CD4-positive, alpha-beta T cell treated with Interleukin-15 for 4 hours (primary cell): Measurements from ENCODE around the gene TMEM233.
"Not testable (repeated sequence)": the region's sequence is repeated elsewhere in the genome, so short reads cannot be mapped to it uniquely, and the experiment has no call there.

ENCODE experiments used
- DNase-seq: peaks from one replicate; pipeline ENCODE4 v3.0.0-alpha.2; 2020; ENCODE audit warnings: low spot score

TMEM233 gene

DNA sequence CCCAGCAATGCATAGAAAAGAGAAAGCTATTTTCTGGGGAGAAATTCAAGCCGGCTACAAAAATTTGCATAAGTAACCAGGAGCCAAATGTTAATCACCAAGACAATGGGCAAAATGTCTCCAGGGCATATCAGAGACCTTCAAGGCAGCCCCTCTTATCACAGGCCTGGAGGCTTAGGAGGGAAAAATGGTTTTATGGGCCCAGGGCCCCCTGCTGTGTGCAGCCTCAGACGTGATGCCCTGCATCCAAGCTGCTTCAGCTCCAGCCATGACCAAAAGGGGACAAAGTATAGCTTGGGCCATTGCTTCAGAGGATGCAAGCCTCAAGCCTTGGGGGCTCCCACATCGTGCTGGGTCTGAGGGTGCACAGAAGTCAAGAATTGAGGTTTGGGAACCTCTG, 15.8 kb downstream of the TMEM233 start:
- DNase-seq = no peak

DNA sequence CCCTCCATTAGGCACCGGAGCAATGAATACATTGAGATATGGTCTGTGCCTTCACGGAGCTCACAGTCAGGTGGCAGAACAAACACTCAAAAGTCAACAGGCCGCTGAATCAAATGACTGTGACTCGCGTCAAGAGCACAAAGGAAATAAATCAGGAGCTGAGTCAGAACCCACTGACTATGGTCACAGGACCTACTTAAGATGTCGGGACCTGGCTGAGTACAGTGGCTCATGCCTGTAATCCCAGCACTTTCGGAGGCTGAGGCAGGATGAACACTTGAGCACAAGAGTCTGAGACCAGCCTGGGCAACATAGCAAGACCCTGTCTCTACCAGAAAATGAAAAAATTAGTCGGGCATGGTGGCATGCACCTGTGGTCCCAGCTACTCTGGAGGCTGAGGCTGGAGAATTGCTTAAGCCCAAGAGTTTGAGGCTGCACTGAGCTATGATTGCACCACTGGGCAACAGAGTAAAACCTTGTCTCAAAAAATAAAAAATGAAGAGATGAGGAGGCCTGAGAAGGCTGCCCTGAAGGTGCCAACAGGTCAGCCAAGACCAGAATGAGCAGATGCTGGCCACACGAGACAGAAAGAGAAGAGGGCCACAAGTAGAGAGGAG, 19.9 kb downstream of the TMEM233 start:
- no peak for DNase-seq

DNA sequence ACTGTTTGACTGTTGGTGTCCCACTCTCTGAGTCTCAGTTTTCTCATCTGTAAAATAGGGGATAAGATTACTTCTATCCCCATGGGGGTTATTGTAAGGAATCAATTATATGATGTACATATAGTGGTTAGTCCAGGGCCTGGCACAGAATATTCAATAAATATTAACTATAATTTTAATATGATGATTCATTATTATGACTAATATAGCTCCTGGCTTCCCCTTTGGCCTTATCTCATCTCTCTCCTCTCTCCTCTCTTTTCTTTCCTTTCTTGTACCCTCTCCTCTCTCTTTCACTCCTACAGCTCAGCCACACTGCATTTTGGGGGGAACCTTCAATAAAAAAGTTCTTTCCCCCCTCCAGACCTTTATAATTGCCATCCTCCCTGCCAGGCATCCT, 21.1 kb downstream of the TMEM233 start:
- DNase-seq = no peak

DNA sequence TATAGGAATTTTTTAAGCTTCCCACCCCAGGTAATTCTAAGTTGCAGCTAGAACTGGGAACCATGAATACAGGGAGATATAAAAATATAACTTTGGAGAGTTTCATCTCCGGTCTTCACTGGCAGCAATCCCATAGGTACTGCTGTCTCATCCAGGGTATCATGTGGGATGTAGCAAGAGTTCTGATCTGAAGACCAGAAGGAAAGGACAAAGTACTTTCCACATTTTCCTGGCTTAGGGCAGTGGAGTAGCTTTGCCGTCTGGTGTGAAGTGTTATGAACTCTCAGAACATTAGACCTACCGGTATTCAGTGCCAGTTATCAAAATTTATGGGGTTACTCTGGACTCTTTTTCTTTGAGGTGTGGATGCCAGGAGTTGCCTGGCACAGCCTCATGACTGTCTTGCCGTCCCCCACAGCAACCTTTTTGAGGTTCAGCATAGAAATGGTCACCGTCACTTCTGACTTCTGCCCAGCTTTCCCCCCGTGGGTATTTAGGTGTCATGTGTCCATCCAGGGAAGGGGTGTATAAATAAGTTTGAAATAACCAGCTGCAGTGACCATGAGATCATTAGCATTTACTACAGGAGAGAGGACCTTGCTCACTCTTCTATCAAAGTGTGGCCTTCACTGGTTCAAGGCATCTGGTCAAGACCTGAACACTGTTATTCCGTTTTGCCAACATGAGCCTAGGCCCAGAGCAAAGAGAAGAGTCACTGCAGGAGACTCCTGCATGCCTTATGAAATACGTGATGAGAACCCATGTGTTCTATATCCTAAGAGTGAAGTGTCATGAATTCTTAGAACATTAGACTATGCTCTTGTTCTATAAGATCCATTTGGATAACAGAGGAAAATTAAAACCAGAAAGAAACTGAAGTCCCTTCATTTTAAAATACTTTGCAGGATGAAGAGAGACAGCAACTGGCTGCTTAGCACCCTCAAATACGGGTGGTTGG, 22.2 kb downstream of the TMEM233 start:
- no peak for DNase-seq

DNA sequence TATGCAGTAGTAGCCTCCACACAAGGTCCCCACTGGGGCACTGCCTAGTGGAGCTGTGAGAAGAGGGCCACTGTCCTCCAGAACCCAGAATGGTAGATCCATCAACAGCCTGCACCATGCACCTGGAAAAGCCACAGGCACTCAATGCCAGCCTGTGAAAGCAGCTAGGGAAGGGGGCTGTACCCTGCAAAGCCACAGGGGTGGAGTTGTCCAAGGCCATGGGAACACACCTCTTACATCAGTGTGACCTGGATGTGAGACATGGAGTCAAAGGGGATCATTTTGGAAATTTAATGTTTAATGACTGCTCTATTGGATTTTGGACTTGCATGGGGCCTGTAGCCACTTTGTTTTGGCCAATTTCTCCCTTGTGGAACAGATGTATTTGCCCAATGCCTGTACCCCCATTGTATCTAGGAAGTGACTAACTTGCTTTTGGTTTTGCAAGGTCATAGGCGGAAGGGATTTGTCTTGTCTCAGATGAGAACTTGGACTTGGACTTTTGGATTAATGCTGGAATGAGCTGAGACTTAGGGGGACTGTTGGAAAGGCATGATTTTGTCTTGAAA, 24.8 kb downstream of the TMEM233 start:
- not testable (repeated sequence) for DNase-seq

DNA sequence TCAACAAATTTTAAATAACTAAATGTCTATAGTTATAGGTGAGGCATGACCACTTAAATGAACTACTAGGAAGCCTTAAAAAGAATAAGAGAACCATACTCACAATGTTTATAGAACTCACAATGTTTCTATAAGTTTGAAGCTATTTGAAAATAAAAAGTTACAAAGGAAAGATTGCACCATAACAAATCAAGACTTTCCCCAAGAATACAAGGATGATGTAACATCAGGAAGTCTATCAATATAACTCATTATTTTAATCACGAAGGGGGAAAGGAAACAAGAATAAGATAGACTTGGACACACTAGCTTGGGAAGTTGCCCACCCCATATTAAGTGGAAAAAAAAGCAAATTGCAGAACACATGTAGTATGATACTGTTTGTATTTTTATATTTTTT, 26.9 kb downstream of the TMEM233 start:
- DNase-seq = no peak

DNA sequence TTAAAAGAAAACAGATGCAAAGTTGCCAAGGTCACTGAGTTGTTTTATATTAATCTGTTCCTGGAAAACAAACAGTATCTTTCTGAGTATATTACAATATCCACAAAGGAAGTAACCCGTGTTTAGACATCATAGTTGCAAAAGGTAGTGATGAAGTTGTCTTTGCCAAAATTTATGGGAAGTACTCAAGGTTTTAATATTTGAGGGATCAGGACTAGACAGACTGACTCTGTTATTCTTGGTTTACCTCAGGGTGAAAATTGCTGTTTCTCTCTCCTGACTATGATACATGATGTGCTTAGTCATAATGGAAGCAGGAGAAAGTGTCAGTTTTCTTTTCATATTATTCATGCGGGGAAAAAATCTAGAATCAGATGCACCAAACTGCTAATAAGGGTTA, 28.3 kb downstream of the TMEM233 start:
- no peak for DNase-seq

DNA sequence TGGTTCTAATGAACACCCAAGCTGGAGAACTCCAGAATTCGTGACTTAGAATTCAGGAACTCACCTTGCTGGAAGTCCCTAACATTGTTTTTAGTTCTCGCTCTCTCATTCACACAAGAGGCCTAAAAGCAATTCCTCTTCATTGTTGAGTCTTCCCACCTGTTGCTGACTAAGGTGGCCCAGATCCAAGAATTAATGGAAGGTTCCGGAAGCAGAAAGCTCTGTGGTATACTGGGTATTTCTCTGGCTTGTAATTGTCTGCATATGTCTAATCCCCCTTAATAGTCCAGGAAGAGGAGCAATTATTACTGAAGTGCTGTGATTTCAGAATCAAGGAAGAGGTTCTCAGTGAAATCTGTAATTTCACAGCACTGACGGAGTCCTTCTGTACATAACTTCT, 31.4 kb downstream of the TMEM233 start:
- DNase-seq = no peak

DNA sequence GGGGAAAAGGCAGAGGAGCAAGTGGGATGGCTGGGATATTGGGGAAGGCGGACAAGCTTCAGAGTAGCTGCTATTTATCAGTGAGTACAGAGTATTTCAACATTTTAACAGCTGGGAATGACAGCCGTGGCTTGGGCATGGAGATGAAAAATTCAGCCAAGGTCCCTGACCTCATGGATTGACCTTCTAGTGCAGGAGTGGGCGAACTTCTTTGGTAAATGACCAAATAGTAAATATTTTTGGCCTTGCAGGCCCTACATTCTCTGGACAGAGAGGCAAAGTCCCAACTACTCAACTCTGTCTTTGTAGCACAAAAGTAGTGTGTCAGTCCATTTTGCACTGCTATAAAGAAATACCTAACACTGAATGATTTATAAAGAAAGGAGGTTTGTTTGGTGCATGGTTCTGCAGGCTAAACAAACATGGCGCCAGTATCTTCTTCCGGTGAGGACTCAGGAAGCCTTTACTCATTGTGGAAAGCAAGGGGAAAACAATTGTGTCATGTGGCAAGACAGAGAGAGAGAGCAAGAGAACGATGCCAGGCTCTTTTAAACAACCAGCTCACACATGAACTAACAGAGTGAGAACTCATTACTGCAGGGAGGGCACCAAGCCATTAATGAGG, 33.6 kb downstream of the TMEM233 start:
- DNase-seq = no peak

DNA sequence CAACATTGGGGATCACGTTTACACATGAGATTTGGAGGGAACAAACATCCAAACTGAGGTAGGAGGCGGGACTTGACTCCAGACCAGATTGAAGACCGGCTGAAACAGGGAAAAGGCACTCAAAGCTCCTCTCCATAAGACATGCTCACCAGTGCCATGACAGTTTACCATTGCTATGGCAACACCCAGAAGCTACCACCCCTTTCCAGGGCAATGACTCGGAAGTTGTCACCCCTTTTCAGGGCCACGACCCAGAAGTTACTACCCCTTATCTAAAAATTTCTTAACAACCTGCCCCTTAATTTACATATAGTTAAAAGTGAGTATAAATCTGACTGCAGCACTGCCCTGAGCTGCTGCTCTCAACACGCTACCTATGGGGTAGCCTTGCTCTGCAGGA, 34.1 kb downstream of the TMEM233 start:
- no peak for DNase-seq

DNA sequence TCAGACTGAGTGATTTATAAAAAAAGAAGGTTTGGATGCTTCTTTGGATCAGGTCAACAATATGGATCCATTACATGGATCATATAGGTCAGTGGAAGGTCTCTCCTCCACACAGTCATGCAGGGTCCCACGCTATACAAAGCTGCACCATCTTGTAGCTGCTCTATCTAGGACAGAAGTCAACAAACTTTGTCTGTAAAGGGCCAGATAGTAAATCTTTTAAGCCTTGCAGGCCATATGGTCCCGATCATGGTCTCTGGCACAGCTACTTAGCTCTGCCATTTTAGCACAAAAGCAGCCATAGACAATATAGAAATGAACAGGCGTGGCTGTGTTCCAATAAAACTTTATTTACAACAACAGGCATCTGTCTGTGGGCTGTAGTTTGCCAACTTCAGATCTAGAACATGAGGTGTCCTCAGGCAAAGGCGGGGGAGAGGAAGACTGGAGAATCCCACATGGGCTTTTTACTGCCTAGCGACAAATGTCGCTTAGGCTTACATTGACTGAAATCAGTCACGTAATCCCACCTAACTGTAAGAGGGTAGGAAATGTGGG, 36.7 kb downstream of the TMEM233 start:
- no peak for DNase-seq

DNA sequence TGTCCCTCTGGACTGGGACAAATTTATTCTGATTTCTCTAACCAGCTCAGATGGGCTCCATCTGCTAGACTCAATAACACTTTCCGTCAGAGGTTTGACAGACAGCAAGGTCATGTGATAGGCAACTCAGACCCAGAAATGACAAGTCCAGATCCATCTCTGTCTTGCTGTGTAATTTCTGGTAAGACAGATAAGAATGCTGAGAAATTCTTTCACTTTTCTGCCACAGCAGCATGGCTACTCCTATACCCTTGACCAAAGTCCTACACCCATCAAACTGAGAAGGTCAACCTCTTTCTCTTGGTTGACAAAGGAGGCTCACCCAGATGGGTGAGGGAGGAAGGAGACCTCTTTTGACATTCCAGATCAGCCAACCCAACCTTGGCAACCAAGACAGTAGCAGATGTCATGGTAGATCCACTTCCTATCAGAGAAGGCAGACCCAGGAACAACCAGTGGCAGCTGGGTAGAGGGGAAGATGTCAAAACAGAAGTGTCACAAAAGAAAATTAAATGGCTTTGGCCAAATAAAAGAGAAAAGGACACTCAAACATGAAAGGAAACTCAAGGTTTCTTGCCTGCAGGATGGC, 37.5 kb downstream of the TMEM233 start:
- no peak for DNase-seq

DNA sequence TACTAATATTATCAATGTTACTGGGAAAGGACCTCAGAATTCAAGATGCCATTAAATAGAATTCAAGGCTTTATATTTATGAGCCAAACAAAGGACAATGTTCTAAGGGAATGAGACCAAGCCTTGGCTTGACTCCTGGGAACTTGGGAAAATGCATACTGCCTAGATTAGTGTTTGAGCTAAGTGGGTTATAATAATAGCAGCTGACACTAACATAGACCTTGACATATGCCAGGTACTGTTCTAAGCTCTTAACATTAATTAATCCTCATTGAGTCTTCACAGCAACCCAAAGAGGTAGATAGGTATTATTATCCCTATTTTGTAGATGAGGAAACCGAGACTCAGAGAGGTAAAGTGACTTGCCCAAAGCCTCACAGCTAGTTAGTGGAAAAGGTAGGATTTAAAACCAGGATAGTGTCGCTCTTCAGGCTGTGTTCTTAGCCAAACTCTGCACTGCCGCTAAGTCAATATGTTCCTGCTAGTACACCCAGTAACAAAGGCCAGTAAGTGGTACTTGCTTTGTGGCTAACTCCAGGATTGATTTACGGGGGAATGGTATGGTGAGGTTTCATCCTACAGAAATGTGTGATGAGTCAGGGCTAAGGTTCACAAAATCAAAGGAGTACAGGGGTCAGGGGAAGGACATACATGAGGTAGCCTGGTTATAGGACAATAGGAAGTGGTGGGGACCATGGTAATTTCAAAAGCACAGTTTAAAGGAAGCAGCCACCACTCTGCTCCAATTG, 38.5 kb downstream of the TMEM233 start:
- no peak for DNase-seq

DNA sequence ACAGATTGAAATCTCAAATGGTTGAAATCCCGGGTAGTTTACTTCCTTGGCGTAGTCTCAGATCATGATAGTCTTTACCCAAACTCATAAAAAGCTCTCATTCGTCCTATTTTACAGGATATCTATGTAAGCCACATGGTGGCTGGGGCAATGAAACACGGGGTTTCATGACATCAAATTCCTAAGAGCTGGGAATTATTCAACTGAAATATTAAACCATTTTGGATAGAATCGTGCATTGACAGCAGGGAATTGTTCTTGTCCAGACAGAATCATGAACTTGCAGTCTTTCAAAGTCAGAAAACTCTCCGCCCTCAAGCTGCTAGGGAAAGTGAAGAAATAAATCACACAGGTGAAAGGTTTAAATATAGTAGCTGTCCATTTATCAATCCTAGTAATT, 41.2 kb downstream of the TMEM233 start:
- no peak for DNase-seq

DNA sequence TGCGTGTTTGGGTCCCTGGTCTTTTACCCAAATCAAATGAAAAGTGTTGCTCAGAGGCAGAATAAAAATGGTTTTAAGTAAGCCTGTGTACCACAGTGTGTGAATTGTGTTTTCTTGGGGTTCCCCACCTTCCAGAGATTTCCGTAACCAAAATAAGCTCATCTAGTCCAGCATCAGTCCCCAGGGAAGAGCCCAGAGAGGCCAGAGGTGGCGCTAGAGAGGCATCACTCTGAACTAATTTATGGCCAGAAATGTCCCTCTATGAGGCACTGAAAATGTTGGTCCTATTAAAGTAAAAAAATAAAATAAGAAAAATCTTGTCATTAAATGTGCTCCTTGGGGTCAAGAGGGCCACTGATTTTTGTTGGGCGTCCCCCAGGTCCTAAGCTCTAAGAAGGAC, 49.4 kb downstream of the TMEM233 start:
- no peak for DNase-seq

DNA sequence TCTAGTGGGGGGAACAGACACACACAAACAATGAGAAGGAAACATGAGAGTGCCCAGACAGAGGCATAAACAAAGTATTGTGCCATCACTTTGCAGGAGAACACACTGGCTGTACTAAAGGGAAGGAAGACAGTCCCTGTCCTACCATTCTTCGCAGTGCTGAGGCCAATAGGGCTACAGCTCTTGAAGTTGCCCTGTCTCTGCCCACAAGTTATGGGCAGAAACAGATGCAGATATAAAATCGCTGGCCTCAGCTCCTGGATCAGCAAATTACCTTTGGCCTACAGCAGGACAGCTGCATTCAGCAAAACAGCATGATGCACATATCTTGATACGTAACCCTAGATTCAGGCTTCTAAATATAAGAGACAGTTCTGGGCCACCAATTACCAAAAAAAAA, 51.4 kb downstream of the TMEM233 start:
- no peak for DNase-seq

DNA sequence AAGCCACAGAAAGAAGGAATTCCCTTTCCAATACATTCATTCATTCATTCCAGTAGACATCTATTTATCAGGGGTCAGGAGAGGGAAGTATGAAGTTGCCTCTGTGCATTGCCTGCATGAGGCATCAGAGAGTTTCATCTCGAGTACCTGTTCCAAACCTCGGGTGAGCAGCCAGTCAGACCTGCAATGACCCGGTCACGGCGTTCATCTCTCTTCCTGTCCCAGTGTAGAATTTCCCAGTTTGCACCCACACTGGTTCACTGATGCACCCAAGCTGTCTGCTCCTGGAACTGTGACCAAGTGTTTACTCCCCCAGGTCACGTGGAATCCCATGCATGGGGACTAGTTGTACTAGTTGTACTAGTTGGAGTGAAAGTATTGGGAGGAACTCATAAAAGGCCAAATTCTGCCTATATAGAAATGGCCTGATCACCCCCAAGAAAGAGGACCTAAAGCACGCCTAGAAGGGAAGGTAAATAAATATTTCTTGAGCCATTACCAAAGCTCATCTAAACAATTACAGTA, 52.0 kb downstream of the TMEM233 start:
- no peak for DNase-seq

DNA sequence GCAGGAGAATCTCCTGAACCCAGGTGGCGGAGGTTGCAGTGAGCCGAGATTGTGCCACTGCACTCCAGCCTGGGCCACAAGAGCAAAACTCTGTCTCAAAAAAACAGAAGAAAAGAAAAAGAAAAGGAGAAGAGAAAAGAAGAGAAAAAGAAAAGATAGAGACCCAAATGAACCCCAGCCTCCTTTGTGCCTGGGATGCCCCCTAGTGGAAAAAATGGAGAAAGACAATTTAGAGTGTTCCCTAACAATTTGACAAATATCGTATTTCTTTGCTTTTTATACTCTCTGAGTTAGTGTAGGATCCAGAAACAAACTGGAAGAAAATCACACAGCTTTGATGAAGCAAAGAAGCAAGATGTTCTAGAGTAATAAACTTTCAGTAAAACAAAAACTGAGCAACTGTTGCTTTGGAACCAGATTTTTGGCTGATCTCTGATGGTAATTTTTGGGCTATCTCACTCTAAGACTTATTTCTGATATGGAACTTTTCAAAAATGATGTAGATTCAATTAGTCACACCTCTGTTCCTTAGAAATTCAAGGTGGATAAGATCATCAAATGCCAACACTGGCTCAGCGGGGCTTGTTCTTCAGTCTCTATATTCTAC, 55.7 kb downstream of the TMEM233 start:
- peak; percentile 36 for DNase-seq

DNA sequence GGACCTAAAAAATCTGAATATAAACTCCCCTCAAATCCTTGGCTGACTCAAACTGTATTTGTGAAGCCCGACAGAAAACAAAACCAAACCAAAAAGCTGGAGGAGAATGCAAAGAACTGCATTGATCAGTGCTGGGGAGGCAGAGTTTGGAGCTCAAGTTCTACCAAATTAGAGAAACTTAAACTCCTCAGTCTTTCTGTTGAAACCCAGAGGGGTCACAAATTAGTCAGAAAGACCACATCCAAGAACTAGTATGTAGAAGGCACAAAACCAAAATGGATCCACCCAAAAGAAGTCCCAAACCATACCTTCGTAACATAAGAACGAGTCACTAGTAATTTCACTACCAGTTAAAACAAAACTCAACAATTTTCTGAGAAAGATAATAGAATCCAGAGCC, 59.1 kb downstream of the TMEM233 start:
- DNase-seq = no peak

DNA sequence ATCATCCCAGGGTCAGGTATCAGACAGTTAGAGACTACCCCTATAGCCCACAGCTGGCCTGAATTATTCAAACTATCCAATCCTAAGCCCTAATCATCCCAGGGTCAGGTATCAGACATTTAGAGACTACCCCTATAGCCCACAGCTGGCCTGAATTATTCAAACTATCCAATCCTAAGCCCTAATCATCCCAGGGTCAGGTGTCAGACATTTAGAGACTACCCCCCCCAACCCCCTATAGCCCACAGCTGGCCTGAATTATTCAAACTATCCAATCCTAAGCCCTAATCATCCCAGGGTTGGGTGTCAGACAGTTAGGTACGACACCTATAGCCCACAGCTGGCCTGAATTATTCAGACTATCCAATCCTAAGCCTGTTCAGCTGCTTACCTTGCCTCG, 63.4 kb downstream of the TMEM233 start:
- not testable (repeated sequence) for DNase-seq

DNA sequence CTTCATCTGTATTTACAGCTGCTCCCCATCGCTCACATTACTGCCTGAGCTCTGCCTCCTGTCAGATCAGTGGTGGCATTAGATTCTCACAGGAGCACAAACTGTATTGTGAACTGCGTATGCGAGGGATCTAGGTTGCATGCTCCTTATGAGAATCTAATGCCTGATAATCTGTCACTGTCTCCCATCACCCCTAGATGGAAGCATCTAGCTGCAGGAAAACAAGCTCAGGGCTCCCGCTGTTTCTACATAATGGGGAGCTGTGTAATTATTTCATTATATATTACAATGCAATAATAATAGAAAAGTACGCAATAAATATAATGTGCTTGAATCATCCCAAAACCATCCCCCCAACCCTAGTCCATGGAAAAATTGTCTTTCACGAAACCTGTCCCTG, 64.6 kb downstream of the TMEM233 start:
- not testable (repeated sequence) for DNase-seq
